ENCODE measurements around the gene ECE1.
A peak's percentile ranks its signal among the peaks of the same experiment; 100 is the strongest.

Gene ECE1

GRCh38 chr1:21289700-21290545 lies at the start of gene ECE1:
TSS of gene ECE1 (minus strand) at chr1:21290463. CDS start at chr1:21290414, 49 bp downstream.
- no peak for DNase-seq (ENCODE audit: low spot score)

GRCh38 chr1:21339356-21340229 lies 49.3 kb upstream of the ECE1 start:
- no peak for DNase-seq (ENCODE audit: low spot score)

- DNase-seq (ENCODE audit: low spot score), result no peak
These were observed 48.5 kb upstream of the ECE1 start for GRCh38 chr1:21338573-21339355.

- no peak for DNase-seq (ENCODE audit: low spot score)
These were observed 47.8 kb upstream of the ECE1 start for GRCh38 chr1:21337928-21338572.

- no peak for DNase-seq (ENCODE audit: low spot score)
These were observed 47.2 kb upstream of the ECE1 start for GRCh38 chr1:21337454-21337927.

- no peak for DNase-seq (ENCODE audit: low spot score)
These were observed 46.8 kb upstream of the ECE1 start for GRCh38 chr1:21337010-21337437.

GRCh38 chr1:21335750-21336224 lies 45.5 kb upstream of the ECE1 start:
- DNase-seq (ENCODE audit: low spot score), result no peak

- no peak for DNase-seq (ENCODE audit: low spot score)
These were observed 44.9 kb upstream of the ECE1 start for GRCh38 chr1:21335088-21335691.

GRCh38 chr1:21334214-21335087 lies 44.2 kb upstream of the ECE1 start:
- peak; percentile 88 for DNase-seq (ENCODE audit: low spot score)

- no peak for DNase-seq (ENCODE audit: low spot score)
These were observed 43.6 kb upstream of the ECE1 start for GRCh38 chr1:21333824-21334213.

- no peak for DNase-seq (ENCODE audit: low spot score)
These were observed 42.5 kb upstream of the ECE1 start for GRCh38 chr1:21332554-21333311.

- no peak for DNase-seq (ENCODE audit: low spot score)
These were observed 41.7 kb upstream of the ECE1 start for GRCh38 chr1:21331752-21332478.

- DNase-seq (ENCODE audit: low spot score), result no peak
These were observed 40.3 kb upstream of the ECE1 start for GRCh38 chr1:21330544-21330943.

- DNase-seq (ENCODE audit: low spot score), result no peak
These were observed 39.1 kb upstream of the ECE1 start for GRCh38 chr1:21329209-21329844.

- DNase-seq (ENCODE audit: low spot score), result no peak
These were observed 37.5 kb upstream of the ECE1 start for GRCh38 chr1:21327566-21328323.

GRCh38 chr1:21326861-21327344 lies 36.6 kb upstream of the ECE1 start:
- no peak for DNase-seq (ENCODE audit: low spot score)

All from activated CD4-positive, alpha-beta T cell treated with anti-CD3 and anti-CD28 coated beads, Interleukin-2, Interleukin-4, amounts not matched to agents 100 ng/mL and 50 ng/mL, durations not matched to agents 16 hours and 8 hours (primary cell).